CD4-positive, alpha-beta T cell treated with Interleukin-15 for 4 hours (primary cell): ENCODE data around the gene RNU6-7.
A peak's percentile ranks its signal among the peaks of the same experiment; 100 is the strongest.

Source experiments
- DNase-seq: peaks from one replicate; pipeline ENCODE4 v3.0.0-alpha.2; 2020; ENCODE audit warnings: low spot score

RNU6-7 gene

DNA sequence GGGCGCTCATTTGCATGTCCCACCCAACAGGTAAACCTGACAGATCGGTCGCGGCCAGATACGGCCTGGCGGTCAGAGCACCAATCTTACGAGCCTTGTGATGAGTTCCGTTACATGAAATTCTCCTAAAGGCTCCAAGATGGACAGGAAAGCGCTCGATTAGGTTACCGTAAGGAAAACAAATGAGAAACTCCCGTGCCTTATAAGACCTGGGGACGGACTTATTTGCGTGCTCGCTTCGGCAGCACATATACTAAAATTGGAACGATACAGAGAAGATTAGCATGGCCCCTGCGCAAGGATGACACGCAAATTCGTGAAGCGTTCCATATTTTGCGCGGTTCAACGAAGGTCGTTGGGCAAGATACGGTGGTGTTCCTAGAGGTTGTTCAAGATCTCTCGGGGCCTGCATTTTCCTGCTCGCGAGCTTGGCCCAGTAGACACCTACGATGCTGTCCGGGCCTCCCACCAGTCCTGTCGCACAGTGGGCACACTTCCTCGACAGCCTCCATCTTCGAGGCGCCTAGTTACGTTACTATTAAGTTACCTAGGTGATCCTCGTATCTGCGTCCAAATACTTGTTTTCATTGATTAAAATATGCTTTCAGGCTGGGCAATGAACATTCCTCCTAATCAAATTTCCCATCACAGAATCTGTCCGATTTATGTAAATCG, at the start of gene RNU6-7:
Gene RNU6-7 (plus strand): TSS at position 230 of the 675 bp plus-strand sequence.
- DNase-seq, result peak; percentile 21

DNA sequence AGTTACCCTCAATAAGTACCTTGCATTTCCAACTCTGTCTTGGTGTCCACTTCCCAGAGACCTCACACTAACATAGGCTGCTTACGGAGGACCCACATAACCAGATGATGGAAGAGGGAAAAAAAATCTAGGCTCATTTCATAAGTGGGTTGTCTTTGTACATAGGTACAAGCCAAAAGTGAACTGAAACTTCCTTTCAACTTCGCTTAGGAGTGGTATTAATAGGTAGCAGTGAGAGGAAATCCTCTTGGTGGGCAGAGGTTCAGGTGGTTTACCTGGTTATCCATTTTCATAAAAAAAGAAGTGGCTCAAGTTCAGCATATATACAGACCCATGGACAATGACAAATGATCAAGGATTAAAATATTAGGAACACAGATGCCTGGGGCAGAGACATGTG, 35.8 kb upstream of the RNU6-7 start:
- no peak for DNase-seq

DNA sequence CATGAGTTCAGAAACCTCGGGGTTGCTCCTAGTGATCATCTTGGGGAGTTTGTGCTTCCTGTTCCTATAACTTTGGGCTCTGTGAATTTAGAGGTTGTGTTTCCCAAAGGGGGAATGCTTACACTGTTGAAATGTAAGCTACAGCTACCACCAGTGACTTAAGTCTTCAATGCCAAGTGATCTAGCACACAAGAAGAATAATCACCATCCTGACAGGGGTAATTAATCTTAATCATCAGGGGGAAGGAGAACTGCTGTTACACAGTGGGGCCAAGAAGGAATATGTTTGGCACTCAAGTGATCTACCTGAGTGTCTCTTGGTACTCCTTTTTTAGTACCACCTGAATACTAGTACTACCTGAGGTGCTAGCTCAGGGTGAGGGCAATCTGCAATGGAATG, 34.9 kb upstream of the RNU6-7 start:
- no peak for DNase-seq

DNA sequence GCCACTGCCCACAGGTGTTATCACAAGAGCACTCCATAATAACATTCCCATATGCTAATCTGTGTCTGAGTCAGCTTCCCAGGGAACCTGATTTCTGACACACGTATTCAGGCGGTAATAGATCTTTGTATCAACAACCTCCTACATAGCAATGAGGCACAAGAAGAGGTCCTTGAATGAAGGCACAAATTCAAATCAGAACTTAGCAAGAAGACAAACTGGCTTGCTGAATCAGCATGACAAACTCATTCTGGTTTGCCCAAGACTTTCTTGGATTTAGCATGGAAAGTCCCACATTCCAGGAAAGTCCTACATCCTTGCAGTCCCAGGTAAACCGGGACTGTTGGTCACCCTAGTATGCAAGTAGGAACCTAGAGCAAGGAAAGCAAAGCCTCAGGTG, 33.9 kb upstream of the RNU6-7 start:
- no peak for DNase-seq

DNA sequence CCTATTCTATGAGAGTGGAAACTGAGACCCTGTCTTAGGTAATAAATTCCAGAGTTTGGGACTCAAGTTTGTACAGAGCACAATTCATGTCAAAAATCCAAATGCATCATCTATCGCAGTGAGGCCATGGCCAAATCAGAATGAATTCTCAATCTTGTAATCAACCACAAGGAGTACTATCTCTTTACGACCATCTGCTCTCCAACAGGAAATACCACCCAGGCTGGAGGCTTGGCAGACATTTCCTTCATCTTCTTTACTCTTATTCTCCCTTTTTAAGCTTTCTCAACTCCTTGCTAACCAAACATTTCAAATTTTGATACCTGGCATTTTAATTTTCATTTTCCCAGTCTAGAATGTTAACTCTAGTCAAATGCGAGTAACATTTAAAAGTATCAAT, 32.7 kb upstream of the RNU6-7 start:
- no peak for DNase-seq

DNA sequence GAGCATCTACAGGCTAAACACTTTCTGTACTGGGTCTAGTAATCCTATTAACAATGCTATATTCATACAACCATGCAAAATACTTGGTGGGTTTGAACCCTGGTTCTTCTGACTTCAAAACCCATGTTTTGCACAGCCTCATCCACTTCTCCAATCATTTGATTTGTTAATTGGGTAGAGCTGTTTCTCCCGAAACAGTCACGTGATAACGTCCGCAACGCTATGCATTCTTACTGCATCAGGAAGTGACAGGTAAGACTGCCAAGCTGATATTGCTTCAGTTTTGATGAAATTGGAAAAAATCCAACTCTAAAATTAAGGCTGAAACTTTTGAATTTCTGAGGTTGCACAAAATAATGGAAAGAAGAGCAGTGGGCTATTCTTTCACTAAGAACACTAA, 30.4 kb upstream of the RNU6-7 start:
- no peak for DNase-seq

DNA sequence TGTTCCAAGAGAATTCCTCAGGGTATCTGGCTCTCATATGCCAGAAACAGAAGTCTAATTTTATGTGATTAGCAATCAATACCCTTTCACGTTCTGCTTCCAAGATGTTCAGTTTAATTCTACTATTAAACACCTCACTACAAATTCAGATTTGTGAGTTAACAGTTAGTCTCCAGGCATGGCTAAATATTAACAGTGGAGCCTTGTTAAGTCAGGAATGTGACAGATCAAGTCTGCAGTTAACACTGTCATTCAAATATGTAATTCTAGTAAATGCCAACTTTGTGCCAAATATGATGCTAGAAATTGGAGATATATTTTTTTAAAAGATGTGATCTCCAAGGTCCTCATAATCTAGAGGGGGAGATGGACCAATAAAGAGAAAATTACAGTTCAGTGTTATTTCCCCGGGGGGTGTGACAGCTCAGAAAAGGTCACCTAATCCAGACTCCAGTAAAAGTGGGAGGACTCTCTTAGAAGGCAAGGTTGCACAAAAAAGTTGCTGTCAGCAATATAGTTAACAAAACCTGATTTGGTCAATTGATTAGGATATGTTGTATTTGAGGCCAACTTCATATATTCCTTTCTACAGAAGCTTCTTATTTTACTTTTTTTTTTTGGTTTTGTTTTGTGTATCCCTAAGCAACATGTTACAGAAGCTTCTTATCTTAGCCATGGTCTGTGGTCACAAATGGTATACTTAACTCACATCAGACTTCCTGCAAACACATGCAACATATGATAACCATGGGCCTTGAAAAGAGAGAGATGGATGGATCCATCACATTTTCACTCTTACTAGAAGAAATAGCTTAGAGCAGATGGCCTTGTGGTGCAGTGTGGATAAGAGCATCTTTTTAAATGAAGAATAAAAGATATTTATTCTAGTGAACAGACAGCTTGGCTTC, 18.4 kb upstream of the RNU6-7 start:
- DNase-seq, result no peak

DNA sequence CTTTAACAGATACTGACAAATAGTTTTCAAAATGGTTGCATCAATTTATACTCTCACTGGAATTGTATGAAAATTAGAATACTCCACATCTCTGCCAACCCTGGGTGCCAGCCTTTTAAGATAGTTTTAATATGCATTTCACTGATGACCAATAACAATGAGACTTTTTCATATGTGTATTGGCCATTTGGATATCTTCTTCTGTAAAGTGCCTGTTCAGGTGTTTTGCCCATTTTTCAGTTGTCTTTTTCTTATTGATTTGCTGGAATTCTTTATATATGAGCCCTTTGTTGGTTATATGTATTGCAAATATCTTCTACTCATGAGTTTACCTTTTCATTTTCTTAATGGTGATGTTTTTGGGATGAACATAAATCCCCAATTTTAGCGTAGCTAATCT, 16.7 kb upstream of the RNU6-7 start:
- DNase-seq, result no peak

DNA sequence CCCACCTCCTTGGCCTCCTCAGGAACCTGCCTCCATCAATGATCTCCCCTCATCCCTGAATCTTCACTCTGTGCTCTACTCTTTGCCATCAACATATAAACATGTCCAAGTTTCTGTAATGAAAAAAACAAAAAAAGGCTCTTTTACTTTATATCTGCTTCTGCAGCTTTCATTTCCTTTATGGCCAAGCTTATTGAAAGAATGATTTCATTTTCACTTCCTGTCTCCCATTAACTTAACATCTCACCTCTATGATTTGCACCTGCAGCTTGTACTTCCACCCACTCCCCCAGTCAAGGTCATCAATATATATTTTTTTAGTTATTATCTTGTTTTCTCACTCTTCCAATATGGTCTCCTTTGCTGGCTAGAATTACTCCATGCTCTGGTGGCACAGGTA, 15.6 kb upstream of the RNU6-7 start:
- DNase-seq, result no peak

DNA sequence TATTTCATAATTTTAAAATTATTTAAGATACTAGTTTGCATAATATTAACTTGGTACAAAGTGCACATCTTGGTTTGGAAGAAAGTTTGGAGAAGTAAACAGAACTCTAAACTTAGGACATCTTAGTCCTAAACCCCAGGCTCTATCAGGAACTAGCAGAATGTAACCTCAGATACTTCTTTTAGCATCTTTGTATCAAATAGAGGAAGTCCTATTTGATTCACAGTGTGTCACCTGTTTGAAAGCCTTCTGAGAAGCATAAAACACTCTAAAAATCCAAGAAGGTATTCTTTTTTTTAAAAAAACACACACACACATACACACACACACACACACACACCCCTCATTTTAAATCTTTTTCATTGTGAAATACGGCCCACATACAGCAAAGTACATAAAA, 12.0 kb upstream of the RNU6-7 start:
- DNase-seq, result no peak

DNA sequence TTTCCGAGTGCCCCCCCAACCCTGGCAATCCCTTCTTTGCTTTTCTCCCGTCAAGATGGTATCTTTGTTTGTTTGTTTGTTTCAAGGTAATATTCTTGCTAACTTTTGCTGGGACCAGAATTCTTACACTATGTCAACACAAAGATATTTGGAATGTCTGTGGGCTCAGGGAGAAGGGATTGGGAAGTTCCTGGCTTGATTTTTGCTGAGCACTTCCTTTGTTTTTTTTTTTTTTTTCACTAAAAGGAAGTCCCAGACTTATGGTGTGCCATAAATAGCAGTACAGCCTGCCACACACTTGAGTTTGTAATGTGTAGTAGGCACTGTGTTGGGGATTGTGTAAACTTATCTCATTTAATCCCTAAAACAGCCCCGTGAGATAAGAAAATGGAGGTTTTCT, 11.2 kb upstream of the RNU6-7 start:
- DNase-seq, result no peak

DNA sequence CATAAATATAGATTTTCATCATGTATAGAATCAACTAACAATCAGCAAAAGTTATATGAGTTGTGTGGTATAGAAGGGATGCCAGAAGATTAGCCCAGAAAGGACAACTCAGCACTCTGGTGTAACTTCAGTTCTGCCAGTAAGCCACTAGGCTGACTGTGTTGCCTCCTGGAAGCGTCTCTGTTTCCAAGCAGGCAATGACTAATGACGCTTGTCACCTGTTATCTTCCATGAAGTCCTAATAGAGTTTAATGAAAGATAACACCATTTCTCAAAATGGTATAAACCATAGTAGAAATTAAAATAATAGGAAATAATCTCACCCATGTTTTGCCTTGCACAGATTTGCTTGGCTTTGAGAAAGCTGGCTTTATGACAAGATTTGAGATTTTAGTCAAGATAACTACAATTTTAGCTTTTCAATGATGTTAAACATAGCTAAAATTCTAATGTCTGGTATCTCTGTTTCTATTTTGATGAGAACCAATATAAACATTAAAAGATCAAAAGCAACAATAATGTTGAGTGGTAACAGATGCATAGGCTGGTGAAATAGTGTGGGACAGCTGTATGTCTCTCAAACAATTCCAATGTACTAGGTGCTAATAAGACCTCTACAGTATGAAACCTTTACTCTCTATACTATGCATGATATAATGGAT, 9.0 kb upstream of the RNU6-7 start:
- no peak for DNase-seq

DNA sequence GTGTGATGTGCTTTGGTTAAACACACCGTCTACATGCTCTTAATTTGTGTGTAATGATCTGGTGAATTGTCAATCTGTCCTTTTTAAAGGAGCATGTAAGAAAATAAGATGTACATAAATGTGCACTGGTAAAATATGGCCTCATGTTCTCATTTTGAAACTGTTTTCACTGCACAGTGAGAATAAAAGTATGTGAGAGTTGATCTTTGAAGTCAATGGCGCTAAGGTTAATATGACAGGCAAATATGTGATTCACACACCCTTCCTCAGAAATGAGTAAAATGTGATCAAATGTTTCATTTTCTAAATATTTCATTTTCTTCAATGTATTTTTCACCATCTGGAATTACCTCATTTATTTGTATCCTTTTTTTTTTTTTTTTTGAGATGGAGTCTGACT, 8.3 kb upstream of the RNU6-7 start:
- DNase-seq, result no peak

DNA sequence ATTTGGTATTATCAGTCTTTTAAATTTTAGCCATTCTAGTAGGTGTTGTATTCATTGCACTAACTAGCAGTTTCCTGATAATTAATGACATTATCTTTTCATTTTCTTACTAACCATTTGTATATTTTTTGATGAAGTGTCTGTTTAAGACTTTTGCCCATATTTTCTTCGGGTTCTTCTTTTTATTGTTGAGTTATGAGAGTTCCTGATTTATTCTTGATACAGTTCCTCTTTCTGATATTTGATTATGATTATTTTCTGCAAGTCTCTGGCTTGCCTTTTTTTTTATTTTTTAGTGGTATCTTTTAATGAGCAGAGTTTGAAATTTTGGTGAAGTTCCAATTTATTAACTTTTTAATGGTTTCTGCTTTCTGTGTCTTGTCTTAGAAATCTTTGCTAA, 6.2 kb upstream of the RNU6-7 start:
- no peak for DNase-seq

DNA sequence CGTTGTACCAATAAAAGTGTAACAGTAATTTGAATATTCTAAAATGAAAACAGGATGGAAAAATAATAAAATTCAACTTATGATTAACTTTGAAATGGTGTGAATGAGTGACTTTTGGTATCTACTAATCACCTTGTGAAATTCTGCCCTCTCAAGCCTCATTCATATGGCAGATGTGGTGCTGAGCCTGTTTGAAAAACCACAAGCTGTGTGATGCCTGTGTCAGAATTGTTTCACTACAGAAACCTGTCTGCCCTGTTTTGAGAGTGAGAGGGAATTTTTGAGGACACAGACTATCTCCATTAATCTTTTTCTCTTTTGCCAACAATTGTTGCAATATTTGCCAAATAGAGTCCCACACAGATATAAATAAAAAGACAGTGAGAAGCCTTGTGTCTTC, 3.9 kb upstream of the RNU6-7 start:
- no peak for DNase-seq

DNA sequence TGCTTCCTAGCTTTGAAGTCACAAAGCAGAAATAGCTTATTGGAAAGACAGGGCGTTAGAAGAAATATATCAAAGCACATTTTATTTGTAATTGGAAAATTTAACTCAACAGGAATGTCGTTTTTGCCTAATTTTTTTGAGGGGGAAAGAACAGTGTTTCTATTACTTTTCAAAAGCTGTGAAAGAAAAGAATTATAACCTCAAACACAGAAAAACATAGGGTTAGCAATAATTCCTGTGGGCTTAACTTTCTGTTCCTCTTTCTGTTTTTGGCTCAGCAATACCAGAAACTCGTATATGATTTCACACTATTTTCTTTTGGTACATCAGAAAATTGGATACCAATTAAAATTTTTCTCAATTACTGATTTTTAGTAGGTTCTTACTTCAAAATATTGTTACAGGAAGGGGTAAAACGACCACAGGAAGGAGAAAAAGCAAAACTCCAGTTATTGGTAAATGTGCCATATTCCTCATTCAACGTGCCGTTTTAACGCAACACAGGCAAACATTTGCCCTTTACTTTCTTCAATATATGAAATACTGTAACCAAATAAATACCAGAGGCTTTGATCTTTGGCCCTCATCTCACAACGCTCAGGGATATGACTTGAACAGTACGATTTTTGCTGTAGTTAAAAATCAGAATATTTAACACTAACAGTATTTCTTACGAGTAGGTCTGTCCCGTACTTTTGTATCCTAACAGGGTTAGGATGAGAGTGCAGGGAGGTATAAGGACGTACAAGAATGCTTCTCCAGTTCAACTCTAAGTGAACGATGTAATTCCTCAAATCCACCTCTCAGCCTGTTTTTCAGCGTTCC, 1.3 kb upstream of the RNU6-7 start:
- no peak for DNase-seq

DNA sequence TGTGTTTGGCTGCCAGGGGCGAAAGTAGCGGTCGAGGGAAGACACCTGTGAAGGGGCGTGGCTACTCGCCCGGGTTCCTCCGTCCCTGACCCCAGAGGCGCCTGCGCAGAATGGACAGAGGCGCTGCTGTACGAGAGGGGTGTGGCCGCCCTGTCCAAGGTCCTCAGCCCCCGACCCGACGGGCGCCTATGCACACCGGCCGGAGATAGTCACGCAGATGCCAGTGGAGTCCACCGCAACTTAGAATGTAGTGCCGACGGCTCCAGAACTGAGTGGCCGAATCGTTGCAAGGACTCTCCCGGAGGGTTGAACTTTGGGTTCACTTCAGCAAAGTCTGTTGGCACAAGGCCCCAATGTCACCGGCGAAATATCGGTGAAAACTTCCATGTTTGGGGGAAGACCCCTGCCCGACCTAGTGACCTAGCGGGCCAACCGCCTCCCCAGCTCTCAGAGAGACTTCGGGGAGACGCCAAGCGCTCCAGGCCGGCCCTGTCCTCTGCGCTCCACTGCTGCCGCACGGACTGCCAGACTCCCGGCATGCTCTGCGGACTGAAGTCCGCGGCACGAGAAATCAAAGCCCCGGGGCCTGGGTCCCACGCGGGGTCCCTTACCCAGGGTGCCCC, 541 bp upstream of the RNU6-7 start:
- DNase-seq, result peak; percentile 77

DNA sequence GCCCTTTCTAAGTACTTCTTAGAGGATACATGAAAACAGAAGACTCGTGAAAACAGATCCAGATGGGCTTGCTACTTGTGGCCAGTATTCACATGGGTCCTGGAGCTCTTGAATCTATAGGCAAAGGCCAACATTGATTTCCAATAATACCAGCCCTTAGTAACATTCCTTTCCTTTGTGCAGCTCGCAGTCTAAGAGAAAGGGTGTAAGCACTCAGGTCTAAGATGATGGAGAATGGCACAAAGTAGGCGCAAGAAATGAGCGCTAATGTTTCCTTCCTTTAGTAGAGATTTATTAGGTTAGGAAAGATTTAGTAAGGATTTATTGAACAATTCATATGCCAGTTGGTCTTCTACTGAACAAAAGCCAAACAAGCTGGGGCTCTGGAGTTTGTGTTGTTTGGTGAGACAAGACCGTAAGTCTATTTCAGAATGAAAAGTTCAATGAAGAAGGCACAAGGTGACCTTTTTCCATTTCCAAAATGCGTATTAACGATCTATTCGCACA, 699 bp downstream of the RNU6-7 start:
- no peak for DNase-seq

DNA sequence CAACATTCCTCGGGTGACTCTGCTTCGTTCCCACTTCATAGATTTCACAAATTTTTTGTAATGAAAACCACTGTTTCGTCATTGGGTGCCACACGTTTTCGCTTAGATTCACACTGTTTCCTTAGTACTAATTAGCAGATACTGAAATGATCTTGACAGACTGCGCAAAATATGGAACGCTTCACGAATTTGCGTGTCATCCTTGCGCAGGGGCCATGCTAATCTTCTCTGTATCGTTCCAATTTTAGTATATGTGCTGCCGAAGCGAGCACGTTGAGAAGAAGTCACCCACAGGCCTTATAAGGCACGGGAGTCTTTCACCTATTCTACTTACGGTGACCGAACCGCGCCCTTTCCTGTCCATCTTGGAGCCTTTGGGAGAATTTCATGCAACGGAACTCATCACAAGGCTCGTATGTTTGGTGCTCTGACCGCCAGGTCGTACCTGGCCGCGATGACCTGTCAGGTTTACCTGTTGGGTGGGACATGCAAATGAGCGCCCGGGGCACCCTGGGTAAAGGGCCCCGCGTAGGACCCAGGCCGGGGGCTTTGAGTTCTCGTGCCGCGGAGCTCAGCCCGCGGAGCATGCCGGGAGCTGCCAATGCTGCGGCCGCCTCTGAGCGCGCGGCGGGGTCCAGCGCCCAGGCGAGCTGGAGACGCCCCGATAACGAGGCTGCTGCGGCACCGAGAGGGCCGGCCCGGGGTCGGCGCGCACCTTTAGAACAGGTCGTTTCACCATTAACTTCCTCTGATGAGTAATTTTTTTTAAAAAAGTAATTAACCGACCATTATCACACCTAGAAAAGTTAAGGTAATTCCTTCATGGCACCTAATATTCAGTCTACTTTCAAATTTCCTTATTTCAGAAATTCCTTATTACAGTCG, 1.4 kb downstream of the RNU6-7 start, which contains the start of gene RNU6-8:
Gene RNU6-8 (minus strand): TSS at position 272 of the 885 bp plus-strand sequence.
- DNase-seq, result peak; percentile 86

DNA sequence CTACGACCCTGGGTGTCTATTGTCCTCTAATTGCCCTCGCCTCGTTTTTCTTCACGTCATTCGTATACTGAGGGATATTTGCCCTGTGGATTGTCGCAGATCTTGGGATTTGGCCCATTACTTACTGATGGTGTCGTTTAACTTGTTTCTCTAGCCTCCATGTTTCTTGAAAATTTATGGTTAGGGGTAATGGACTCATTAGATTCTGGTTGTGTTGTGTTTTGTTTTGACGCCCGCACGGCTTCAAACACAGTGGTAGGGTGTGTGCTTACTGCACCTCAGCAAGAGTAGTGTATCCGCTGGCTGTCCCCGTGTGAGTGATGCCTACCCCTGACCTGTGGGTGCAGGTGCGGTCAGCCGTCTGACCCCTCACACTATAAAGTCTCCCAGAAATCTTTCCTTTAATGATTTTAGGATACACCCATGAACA, 2.1 kb downstream of the RNU6-7 start:
- peak; percentile 10 for DNase-seq
